Measurements from ENCODE around the gene CR1.

- TF ChIP-seq CTCF (IDR thresholded peaks at IDR 0.05) (peak in 4 of 6 experiments; percentile 38 to 57 (median 52)), POLR2A (IDR thresholded peaks at IDR 0.05) (no peak)
These were observed 83.5 kb downstream of the CR1 start for GRCh38 chr1:207579436-207579799.

Measured in Peyer's patch (tissue), 4 donors.